Glomerular endothelial cell (primary cell): ENCODE data around the gene EPB41L4A. TPM values are rescaled to one million over a fixed set of nuclear protein-coding genes. Genes with fewer than 3 reads are reported as not detected.
"Not testable (repeated sequence)": the region's sequence is repeated elsewhere in the genome, so short reads cannot be mapped to it uniquely, and the experiment has no call there.

ENCODE experiments used
- DNase-seq: peaks from one replicate; pipeline ENCODE4 v3.0.0-alpha.2; 2011; ENCODE audit warnings: low read depth, low spot score; ENCODE audit errors: extremely low read depth
- total RNA-seq: library from RNA; depleted of rRNA; stranded (reverse); fragments of >200 nt; gene quantifications from 2 replicates; pipeline ENCODE4 v1.2.3, GENCODE V29; 2015

The EPB41L4A gene
- total RNA-seq, 1 donor from 2014 or later, result 33.8 TPM

DNA sequence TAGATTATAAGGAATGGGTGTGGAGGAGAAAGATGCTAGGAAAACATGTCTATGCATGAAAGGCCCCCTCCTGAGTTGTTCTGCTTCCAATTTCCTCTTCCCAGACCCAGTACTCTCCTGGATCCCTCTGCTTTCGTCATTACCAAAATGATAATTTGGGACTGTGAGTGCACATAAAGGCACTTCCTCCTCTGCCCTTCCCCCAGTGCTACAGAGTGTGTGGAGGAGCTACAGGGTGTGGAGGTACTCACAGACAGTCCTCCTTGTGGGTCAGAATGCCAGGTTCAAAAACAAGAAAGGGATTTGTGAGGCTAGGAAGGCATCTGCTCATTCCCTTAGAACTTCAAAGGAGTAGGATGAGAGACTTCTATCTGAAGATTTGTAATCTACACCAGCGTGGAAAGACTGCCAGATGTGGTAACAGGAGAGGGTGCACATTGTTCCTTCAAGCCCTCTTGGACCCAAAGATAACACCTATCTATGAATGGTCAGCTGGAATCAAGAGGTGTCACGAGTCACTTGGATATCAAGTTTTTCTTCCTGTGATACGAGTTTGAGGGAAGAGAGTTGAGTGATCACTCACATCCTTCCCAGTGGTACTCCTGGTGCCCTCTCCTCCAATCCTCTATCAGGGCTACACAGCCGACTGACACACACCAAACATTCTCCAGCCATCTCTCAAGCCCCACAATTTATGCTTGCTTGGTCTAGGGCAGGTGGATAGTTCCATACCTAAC lies 201.1 kb downstream of the EPB41L4A start:
- no peak for DNase-seq

DNA sequence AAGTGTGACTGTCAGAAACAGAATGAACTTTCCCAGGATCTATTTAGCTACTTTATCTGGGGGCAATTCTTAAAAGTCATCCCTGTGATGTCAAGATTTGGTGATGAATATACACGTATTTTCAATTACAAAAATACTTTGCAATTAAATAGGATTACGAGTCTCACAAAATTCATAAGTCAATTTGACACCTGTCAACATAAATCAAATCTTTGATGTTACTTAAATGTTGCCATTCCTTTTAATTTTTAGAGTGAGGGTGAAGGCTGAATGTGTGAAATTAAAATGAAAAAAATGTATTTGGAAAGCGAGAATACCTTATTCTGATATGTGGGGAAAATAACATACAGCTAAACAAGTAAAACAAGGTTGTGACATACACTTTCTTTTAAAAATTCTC lies 202.9 kb downstream of the EPB41L4A start:
- no peak for DNase-seq

- peak; percentile 22 for DNase-seq
Observed at GRCh38 chr5:112210430-112211005, 208.6 kb downstream of the EPB41L4A start.

DNA sequence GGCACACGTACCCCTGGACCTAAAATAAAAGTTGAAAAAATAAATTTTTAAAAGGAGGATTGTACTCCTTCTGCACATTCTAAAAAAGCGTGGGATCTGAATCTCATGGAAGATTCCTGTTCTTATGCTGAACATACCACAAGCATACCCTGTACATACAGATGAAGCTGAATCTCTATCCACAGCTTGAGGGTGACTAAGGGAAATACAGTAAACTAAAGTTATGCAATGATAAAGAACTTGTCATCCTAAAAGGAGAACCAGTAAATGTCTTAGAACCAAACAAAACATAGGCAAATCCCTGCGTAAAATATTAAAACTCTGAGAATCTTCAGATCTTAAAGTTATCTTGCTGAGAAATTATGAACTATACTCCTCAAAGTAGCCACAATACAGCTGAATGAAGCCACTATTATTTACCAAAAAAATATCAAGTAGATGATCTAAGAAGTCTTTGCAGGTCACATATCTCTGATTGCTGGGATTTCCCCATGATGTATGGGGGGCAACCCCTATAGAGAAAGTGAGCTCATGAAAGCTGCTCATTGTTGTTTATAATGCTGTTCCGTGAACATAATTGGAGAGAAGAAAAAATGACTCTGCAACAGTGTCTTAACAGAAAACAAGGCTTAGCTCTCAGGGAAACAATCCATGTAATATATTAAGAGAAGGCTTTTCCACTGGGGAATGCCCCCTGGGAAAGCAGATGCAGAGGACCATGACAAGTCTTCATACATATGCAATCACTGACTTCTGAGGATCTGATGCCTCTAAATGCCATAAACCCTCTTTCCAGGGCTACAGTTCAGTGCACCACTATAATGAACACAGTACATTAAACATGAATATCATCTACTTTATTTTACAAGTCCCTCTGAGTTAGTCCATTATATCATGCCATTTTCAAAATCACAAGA lies 210.1 kb downstream of the EPB41L4A start:
- no peak for DNase-seq

DNA sequence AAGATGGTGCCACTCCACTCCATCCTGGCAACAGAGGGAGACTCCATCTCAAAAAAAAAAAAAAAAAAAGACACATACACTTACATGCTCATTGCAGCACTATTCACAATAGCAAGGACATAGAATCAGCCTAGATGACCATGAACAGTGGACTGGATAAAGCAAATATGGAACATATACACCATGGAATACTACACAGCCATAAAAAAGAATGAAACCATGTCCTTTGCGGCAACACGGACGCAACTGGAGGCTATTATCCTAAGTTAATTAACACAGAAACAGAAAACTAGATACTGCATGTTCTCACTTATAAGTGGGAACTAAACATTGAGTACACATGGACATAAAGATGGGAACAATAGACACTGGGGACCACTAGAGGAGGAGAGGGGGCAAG lies 210.9 kb downstream of the EPB41L4A start:
- DNase-seq, result not testable (repeated sequence)

GRCh38 chr5:112205846-112206245 lies 213.2 kb downstream of the EPB41L4A start:
- no peak for DNase-seq

DNA sequence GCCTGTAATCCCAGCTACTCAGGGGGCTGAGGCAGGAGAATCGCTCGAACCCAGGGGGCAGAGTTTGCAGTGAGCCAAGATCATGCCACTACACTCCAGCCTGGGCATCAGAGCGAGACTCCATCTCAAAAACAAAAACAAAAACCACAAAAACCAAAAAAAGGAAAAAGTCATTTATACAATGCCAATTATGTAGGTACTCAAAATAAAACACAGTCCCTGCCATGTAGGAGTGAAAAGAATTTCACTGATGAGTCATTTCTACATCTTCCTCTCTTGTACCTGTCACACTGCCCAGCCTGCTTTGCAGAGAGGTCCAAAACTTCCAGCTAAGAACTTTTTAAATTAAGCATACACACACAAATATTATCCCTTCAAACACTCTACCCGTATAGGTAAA lies 215.8 kb downstream of the EPB41L4A start:
- DNase-seq, result no peak

- DNase-seq, result no peak
Observed at GRCh38 chr5:112202694-112203093, 216.4 kb downstream of the EPB41L4A start.

DNA sequence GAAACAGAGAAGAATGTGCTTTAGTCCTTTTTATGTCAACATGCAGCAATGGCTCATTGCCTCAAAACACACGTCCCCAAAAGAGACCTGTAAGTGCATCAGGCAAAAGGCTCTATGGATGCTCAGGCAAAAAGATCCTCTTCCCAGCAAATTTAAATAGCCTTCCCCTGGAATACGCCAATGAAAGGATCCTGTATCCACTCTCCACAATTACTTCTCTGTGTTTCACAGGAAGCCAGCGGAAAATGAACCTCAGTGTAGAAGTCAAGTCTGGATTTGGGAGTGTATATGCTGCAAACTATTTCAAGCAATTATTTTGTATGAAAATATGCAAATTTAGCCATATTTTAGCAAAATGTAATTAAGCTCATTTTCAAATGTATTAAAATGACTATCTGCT lies 217.9 kb downstream of the EPB41L4A start:
- no peak for DNase-seq

GRCh38 chr5:112200131-112200530 lies 218.9 kb downstream of the EPB41L4A start:
- DNase-seq, result no peak

GRCh38 chr5:112196584-112196983 lies 222.5 kb downstream of the EPB41L4A start:
- no peak for DNase-seq

DNA sequence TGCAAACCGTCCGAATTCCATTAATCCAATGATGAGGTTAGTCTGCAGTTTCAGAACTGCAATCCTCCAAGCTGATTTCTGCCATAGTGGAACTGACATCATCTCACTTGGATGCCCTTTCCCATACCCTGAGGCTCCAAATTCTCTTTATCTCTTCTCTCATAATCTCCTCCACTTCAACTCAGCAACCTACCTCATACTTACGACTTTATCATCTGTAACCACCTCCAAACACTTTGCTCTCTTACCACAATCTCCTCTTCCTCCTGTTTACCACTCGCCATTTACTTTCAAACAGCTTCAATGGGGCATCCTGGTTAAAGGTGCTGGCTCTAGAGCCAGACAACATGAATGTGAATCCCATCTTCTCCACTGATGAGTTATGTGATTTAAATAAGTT lies 223.2 kb downstream of the EPB41L4A start:
- DNase-seq, result no peak

DNA sequence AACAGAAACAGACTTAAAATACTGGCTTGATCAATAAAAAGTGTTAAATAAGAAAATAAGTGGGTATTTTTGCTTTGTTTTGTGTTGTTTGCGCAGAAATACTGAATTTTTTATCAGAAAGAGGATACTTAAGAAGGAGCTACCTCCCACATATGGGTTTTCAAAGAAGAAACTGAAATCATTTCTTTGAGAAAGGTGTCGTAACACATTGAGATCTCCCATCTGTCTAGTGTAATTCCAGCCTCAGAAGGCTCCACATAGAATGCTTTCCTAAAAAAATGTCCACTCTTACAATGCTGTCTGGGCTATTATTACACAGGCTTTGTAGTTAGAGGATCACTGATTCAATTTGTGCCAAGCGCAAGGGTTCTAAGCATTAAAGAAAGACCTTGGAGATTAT lies 226.2 kb downstream of the EPB41L4A start:
- DNase-seq, result no peak

DNA sequence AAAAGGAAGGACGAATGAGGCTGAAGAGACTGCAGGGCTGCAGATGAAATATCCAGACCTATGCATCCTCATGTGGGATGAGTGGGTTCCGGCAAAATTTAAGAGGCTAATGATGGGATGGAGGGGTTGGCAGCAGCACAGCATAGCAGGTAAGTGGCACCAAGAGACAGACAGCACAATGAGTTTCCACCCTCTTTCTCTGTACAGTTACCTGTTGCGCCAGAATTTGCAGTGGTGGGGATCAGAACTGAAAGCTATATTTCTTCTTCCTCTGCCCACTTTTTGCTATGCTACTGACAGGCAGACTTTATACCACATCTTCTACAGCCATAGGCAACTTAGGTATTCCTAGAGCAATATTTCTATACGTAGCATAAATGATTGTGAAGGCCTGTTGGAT lies 227.0 kb downstream of the EPB41L4A start:
- DNase-seq, result no peak

DNA sequence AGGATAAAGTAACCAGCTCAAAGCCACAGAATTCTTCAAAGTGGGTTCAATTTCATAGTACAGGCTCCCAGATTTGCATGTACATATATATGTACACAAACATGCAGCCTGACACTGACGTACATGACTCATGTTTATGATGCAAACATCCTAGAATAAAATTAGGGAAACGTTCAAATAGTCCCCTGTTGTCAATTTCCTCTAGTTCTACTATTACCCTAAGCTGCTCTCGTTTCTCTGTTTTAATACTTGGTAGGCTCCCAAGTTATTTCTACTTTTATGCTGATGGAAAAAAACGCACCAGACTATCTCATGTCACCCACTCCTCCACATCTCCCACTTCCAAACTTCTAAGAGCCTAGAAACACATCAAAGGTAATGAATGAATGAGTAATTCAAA lies 229.7 kb downstream of the EPB41L4A start:
- DNase-seq, result no peak

DNA sequence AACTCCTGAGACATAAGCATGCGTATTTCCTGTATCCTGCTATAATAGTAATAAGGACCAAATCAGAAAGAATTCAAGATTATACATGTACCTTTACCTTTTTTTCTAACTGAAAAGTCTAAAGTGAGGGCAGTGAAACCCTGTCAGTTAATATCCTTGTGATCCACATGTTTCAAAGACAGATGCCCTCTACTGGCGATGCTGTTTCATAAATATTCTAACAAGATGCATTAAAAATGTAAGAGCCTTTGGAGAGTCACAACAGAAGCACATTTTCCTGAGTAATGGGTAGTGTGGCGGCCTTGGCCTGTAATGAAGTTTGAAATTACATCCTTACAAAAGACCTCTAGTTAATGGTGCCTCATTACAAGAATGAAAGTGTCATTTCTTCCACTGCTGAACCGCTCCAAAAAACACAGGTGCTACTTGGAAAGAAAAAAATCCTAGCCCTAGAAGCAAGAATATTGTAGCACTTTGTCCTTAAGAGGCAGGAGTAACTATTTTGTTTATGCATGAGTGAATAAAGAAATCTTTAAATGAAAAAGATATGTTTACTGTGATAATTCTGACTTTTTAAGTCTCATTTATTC lies 232.6 kb downstream of the EPB41L4A start:
- DNase-seq, result peak; percentile 16

GRCh38 chr5:112183874-112184273 lies 235.2 kb downstream of the EPB41L4A start:
- no peak for DNase-seq

DNA sequence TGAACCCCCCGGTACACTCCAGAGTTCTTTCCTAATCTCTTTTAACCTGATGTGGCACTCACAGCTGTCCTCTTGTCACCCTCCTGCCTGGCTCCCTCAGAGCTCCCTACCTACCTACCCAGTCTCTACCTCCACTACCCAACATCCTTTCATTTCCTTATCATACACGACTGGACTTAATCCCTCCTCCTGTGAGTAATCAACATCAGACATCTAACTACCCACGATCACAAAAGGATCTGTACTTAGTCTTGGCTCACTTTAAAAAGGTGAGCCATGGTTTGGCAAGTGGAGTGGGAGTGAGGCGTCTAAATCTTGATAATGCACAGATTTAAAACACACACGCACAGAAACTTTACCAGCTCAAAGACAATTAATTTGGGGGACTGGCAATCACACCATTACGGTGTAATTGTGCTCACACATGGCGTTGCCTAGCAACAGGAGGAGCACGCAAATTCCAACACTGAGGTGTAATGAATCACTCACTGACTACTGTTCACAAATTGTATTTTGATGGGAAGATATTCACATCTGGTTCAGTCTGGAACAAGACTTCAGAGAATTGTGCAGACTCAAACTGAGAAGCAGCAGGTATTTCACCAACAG lies 235.9 kb downstream of the EPB41L4A start:
- no peak for DNase-seq

DNA sequence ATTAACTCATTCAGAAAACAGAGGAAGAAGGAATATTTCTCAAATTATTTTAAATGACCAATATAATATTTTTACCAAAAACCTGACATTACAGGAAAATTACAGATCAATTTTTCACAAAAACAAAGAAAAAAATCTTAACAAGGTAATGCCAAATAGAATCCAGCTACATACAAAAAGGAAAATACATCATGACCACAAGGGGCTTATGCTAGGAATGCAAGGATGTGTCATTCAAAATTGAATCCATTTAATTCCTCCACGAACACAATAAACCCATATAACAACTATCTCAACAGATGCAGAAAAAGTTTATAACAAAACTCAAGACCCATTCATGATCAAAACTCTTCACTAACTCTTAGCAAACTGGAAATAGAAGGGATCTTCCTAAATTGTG lies 239.8 kb downstream of the EPB41L4A start:
- no peak for DNase-seq

- DNase-seq, result no peak
Observed at GRCh38 chr5:112174959-112175594, 244.0 kb downstream of the EPB41L4A start.
